AG04450 (cell line): Measurements from ENCODE around the gene BIVM. TPM values are rescaled to one million over a fixed set of nuclear protein-coding genes. Genes with fewer than 3 reads are reported as not detected.

Experiments used
- CTCF ChIA-PET: fragments of 300-600, 350-600 bp; formaldehyde crosslinking; extraction: SDS; loops from one replicate; lab custom pipeline; 2022; ENCODE audit warnings: antibody characterized with exemption, inconsistent platforms; lab: Charles Lee
- POLR2A ChIA-PET: fragments of 350-600 bp; formaldehyde crosslinking; extraction: SDS; loops from one replicate; lab custom pipeline; 2021; ENCODE audit warnings: antibody characterized with exemption, inconsistent platforms; lab: Yijun Ruan, JAX
- DNase-seq: peaks from one replicate; pipeline ENCODE4 v3.0.0-alpha.2; 2011; ENCODE audit warnings: low read depth, low spot score
- H3K27ac ChIP-seq: one replicate; pipeline ENCODE4 v1.5.1; 2012; ENCODE audit warnings: low read depth, low read length, control low read depth
- H3K27me3 ChIP-seq: one replicate; pipeline ENCODE4 v1.6.0; 2012; ENCODE audit warnings: low read length; ENCODE audit not compliant: control insufficient read depth, insufficient read depth
- H3K4me3 ChIP-seq: 2 replicates; pipeline ENCODE4 v1.5.1; 2011; ENCODE audit warnings: mild to moderate bottlenecking, low read depth, low read length, control low read depth
- H3K9me3 ChIP-seq: 2 replicates; pipeline ENCODE4 v1.5.1; 2012; ENCODE audit warnings: low read length; ENCODE audit not compliant: control insufficient read depth, insufficient read depth
- CTCF ChIP-seq: IDR thresholded peaks from 2 replicates; pipeline ENCODE4 v1.5.1; 2011; ENCODE audit warnings: low read depth, low read length, control low read depth, inconsistent platforms
- polyA plus RNA-seq: library from polyadenylated mRNA; depleted of rRNA; stranded (reverse); fragments of >200 nt; gene quantifications from 2 replicates; pipeline ENCODE4 v1.2.3, GENCODE V29; 2011

BIVM gene
- polyA plus RNA-seq, 1 experiment = 26.7 TPM

- POLR2A ChIA-PET = no interaction called here
- no peak for TF ChIP-seq CTCF
Measured at GRCh38 chr13:102868366-102868936, 69.5 kb downstream of the BIVM start.

DNA sequence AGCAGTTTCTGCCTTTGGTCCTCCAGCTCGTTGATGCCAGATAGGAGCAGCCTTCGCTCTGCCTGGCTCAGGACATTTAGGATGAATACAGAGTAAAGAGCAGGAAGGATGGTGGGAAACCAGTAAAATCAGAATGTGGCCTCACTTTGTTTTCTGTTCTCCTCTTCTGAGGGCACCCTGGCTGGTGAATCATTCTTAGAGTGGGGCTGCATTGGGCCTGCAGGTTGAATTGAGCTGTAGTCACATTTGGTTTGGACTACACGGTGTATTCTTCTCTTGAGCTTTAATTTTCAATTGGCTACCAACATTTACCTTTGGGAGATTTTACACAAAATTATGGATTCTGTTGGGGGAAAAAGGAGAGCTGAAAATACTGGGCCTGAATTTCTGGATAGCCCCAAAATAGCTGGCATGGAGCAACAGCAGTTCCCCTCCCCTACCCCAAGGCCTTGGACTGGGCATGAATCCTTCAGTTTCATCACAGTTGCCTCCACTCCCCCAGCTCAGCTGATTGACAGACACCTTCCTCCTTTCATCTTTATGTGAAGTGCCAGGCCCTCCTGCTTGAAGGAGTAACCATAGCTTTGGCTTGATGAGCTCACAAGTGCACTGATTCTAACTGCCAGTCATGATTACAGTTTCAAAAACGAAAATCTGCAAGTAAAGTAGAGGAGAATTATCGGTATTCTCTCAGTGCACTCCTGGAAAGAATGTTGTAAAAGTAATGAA lies 71.2 kb downstream of the BIVM start:
- ChIA-PET CTCF (interaction anchor here (0.5 to 2.3 kb wide), 44 partner anchors 8 to 1426 kb away, joined by 3 to 37 read pairs (median 3); partner anchors contain the start of gene ERCC5), POLR2A (no interaction called here)
- Histone ChIP-seq H3K27ac (peak overlapping the region; percentile 21), H3K27me3 (no peaks in the 10 kb centered on the region), H3K9me3 (no peaks in the 10 kb centered on the region), H3K4me3 (no peak overlapping the region)
- no peak for DNase-seq
- TF ChIP-seq CTCF = no peak

More at GRCh38 chr13:102868366-102868936, 69.5 kb downstream of the BIVM start:
- no peak for DNase-seq
- no peak overlapping the region for H3K4me3 ChIP-seq
- H3K9me3 ChIP-seq = no peaks in the 10 kb centered on the region
- H3K27ac ChIP-seq = no peak overlapping the region
- CTCF ChIA-PET = interaction anchor here (0.7 kb wide), 1 partner anchor 289 kb away, joined by 3 read pairs; no protein-coding TSS in a partner anchor
- H3K27me3 ChIP-seq = no peaks in the 10 kb centered on the region

- Histone ChIP-seq H3K9me3 (no peaks in the 10 kb centered on the region), H3K4me3 (no peak overlapping the region), H3K27me3 (no peaks in the 10 kb centered on the region), H3K27ac (no peak overlapping the region)
- ChIA-PET POLR2A (no interaction called here), CTCF (interaction anchor here (0.5 to 2.3 kb wide), 33 partner anchors 8 to 315 kb away, joined by 3 to 37 read pairs (median 4); partner anchors contain the start of gene ERCC5)
- DNase-seq = no peak
- peak; percentile 85 for TF ChIP-seq CTCF
Measured at GRCh38 chr13:102870677-102871415, 71.9 kb downstream of the BIVM start.

DNA sequence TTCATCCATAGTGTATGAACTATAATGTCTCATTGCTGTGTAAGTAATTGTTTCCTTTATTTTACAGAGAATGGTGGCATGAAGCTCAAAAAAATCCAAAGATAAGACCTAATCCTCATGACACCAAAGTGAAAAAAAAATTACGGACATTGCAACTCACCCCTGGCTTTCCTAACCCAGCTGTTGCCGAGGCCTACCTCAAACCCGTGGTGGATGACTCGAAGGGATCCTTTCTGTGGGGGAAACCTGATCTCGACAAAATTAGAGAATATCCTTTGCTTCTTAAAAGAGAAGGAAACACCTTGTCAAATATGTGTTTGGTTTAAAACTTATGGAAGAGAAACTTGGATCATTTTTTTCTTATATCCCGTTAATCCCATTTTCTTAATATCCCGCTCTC lies 73.2 kb downstream of the BIVM start:
- Histone ChIP-seq H3K27ac (no peak overlapping the region), H3K9me3 (no peaks in the 10 kb centered on the region), H3K4me3 (no peak overlapping the region), H3K27me3 (no peaks in the 10 kb centered on the region)
- CTCF ChIA-PET = interaction anchor here (1.3 kb wide), 1 partner anchor 9 kb away, joined by 3 read pairs; no protein-coding TSS in a partner anchor
- no peak for DNase-seq
- no peak for TF ChIP-seq CTCF
- POLR2A ChIA-PET = no interaction called here
